HG03064 (cell line): ENCODE data around the gene VTI1A.
"Not testable (repeated sequence)": the region's sequence is repeated elsewhere in the genome, so short reads cannot be mapped to it uniquely, and the experiment has no call there.

ENCODE experiments used
- ATAC-seq: cut with Tn5 transposase; IDR thresholded peaks from one replicate; pipeline ENCODE4 v1.9.1; 2021; ENCODE audit warnings: low read depth; ENCODE audit not compliant: unreplicated experiment

Gene VTI1A

DNA sequence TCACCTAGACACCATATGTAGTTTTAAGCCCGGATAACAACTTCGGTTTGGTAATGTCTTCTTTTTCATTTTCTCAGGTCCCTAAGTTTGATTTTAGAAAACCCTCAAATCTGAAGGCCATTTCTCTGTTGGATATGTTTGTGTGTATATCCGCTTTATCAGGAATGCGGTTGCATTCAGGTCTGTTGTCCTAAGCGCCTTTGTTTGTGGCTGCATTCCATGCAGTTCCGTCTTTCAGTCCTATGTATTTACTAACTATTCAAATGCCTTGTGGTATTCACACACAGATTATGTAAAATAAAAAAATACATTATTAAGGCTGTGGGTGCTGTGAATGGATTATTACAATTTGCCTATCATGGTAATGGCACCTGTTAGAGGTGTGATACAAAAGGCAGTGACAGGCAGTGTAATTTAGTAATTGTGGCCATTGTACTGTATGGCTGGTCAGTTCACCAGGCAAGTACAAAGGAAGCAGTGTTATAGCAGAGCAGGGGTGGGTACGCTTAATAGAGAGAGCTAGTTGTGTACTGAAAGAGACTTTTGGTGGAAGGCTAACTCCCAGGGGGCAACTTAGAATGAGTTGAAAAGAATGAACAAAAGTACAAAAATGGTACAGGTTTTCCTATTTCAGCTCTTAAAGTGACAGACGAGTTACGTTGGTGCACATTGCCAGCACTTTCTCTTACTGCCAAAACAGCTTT lies 136.4 kb downstream of the VTI1A start:
- no peak for ATAC-seq

DNA sequence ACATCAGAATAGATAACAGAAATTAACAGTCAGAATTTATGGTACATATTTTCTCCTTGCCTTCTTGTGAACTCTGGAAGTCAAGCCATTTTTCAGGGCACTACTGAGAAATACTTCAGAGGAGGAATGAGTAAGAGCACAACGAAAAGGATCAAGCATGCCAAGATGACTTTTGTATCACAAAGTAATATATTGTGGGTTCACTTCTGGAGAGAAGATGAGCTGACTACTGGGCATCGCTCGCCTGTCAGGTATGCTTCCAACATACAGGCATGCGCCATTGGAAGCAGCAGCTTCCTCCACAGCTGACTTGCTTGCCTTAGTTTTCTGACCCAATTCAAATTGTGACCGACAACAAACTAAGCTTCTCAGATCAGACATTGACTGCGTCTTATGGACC lies 137.3 kb downstream of the VTI1A start:
- ATAC-seq = no peak

DNA sequence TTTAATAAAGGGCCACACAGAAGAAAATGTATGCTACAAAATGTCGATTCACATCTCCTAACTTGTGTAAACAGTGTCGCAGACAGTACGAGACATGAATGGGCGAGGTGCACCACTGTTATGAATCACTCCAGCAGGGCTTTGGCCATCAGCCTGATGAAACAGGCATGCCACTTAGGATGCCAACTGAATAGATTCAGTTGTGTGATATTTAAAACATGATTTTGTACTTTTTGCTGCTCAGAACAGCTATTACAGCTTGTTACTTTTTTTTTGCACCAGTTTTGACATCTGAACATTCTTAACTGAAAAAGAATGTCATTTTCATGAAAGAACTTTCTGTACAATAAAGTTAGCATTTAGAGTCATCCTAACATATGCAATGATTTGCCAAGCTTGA lies 138.1 kb downstream of the VTI1A start:
- ATAC-seq = no peak

GRCh38 chr10:112585960-112586359 lies 138.9 kb downstream of the VTI1A start:
- no peak for ATAC-seq

GRCh38 chr10:112587729-112588128 lies 140.7 kb downstream of the VTI1A start:
- ATAC-seq = no peak

DNA sequence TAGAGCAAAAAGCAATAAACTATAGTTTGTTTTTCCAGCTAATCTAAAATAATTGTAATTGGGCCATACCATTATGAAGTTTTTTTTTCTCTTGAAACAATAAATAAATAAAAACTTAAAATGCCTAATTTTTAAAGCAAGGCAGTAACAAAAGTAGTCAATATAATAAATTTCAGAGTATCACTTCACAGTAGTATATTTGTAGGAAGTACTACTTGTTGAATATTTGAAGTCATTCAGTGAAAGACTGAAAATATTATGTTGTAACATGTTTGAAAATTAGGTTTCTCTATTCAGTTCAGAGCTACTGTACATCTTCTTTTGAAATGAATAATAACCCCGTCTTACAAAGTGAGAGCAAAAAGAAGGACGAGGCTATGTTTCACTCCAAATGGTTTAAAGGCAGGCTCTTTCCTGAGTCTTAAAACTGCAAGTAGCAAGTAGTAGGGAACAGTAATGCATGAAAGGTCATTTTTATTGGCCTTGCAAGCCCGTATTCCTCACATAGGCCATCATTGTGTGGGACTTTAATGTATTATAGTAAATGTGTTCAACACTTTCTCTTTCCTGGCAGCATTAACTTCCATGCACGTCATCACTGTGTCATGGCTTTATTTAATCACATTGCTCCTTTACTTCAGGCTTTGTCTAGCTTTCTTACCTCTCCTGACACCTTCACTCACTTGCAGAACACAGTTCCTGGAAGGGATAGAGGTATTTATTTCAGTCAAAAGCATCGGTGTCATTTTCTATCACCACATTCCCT lies 141.4 kb downstream of the VTI1A start:
- no peak for ATAC-seq

GRCh38 chr10:112589081-112589480 lies 142.1 kb downstream of the VTI1A start:
- ATAC-seq = no peak

DNA sequence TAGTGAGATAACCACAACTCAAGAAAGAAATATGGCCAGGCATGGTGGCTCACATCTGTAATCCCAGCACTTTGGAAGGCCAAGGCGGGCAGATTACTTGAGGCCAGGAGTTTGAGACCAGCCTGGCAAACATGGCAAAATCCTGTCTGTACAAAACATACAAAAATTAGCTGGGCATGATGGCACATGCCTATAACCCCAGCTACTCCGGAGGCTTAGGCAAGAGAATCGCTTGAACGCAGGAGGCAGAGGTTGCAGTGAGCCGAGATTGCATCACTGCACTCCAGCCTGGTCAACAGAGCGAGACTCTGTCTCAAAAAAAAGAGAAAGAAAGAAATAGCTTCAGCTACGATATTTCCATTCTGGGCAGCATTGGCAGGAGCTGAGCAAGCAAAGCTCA lies 143.8 kb downstream of the VTI1A start:
- ATAC-seq = not testable (repeated sequence)

- no peak for ATAC-seq
Observed at GRCh38 chr10:112593023-112593422, 146.0 kb downstream of the VTI1A start.

GRCh38 chr10:112601214-112602090 lies 154.4 kb downstream of the VTI1A start:
- no peak for ATAC-seq

DNA sequence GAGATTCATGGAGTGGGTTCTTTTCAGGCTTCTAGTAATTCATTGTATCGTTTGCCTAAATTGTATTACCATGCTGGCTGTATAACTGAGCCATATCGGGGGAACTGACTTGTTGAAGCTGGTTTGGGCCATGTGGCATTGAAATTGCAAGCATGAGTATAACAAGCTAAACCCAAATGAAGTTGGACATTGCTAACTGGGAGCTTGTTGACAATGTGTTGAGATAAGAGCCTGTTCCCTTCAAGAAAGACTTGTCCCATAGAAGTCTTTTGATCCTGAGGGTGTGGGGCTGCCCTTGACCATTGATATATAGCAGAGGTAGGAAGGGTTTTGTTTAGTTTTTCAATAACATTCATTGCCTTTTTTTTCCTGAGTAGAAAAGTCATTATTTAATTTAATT lies 156.0 kb downstream of the VTI1A start:
- no peak for ATAC-seq

DNA sequence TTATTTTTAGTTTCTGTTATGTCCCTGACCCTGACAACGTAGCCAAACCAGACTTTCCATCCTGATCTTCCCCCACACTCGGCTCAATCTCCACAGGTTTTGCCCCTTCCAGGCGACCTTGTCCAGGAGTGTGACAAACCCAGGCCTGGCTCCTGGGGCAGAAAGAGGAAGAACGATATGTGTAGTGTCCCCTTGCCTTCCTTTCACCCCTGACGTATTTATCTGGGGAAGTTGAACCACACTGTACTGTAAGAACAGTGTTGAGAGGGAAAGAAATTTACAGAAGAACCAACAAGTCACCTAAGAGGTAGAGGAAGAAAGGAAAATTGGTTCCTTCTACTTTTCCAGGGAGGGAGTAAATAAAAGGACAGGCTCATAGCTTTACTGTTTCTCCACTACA lies 158.0 kb downstream of the VTI1A start:
- ATAC-seq = no peak

DNA sequence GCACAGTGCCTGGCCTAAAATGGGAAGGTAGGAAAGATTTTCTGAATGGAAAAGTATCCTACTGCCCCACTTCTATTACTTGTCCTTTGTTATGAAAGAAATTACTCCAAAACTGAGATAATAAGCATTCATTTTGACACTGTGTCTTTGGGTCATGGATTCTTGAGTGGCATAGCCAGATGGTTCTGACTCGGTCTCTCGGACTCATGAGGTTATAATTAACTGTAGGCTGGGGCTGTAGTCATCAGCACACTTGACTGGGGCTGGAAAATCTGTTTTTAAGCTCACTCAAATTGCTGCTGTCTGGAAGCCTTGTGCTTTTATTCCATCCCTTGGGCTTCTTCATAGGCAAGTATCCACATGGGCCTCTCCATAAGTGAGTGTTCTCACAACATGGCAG lies 160.5 kb downstream of the VTI1A start:
- ATAC-seq = no peak

GRCh38 chr10:112613620-112614019 lies 166.6 kb downstream of the VTI1A start:
- ATAC-seq = no peak

- no peak for ATAC-seq
Observed at GRCh38 chr10:112614072-112614471, 167.1 kb downstream of the VTI1A start.

- no peak for ATAC-seq
Observed at GRCh38 chr10:112614586-112614985, 167.6 kb downstream of the VTI1A start.

GRCh38 chr10:112615269-112615668 lies 168.3 kb downstream of the VTI1A start:
- no peak for ATAC-seq

GRCh38 chr10:112616647-112617046 lies 169.6 kb downstream of the VTI1A start:
- ATAC-seq = no peak

DNA sequence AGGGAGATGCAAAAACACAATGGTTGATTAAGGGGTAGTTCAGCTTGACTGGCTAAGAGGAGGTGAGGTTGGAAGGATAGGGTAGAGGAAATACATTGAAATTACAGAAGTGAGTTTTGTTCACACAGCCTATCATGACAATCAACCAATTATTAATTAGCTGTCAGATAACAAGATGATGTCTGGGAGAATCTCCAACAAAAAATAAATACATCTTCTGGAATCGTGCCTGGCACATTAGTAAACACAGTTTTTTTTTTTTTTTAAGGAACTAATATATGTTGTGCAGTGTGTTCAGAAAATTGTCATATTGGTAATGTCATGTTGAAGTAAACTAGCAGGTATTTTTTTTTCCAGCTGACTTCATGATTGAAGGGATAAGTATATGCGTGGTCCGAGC lies 171.8 kb downstream of the VTI1A start:
- ATAC-seq = no peak

- ATAC-seq = no peak
Observed at GRCh38 chr10:112619556-112619955, 172.5 kb downstream of the VTI1A start.

GRCh38 chr10:112622786-112623185 lies 175.8 kb downstream of the VTI1A start:
- ATAC-seq = no peak
